ENCODE data around the gene APBB1. TPM values are rescaled to one million over a fixed set of nuclear protein-coding genes. Genes with fewer than 3 reads are reported as not detected.

The APBB1 gene
- total and polyA plus RNA-seq, 8 donors, result 30.7 to 47.1 (median 42.7) TPM

DNA sequence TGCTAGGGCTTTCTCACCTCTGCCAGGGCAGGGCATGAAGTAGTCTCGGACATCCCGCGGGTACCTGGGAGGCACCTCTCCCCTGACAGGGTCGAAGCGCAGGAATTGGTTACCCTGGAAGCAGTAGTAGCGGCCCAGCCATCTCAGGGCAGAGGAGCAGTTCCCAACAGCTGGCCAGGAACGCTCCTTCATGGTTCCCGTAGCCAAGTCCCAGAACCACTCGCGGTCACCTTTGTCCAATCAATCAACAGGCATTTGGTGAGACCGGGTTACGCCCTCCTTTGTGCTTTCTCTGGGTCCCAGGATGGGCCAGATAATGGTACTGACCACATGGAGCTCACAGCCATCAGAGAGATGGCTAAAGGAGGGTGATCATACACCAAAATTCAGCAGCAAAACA lies 18.5 kb upstream of the APBB1 start:
- DNase-seq, result no peak
- intact Hi-C loops (cut with DNase I), result loop anchor here in 1 of 2 donors (10.0 kb wide), 1 partner anchor 67 kb away; no protein-coding TSS in a partner anchor
- ATAC-seq, result no peak
- no peak overlapping the region for H3K27ac ChIP-seq
- TF ChIP-seq, protein P1, sequence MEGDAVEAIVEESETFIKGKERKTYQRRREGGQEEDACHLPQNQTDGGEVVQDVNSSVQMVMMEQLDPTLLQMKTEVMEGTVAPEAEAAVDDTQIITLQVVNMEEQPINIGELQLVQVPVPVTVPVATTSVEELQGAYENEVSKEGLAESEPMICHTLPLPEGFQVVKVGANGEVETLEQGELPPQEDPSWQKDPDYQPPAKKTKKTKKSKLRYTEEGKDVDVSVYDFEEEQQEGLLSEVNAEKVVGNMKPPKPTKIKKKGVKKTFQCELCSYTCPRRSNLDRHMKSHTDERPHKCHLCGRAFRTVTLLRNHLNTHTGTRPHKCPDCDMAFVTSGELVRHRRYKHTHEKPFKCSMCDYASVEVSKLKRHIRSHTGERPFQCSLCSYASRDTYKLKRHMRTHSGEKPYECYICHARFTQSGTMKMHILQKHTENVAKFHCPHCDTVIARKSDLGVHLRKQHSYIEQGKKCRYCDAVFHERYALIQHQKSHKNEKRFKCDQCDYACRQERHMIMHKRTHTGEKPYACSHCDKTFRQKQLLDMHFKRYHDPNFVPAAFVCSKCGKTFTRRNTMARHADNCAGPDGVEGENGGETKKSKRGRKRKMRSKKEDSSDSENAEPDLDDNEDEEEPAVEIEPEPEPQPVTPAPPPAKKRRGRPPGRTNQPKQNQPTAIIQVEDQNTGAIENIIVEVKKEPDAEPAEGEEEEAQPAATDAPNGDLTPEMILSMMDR (IDR thresholded peaks at IDR 0.05), result no peak
- H3K4me3 ChIP-seq, result no peak overlapping the region
- H3K9me3 ChIP-seq, result no peaks in the 10 kb centered on the region
- no peaks in the 10 kb centered on the region for H3K36me3 ChIP-seq
- no peaks in the 10 kb centered on the region for H3K4me1 ChIP-seq
- no peaks in the 10 kb centered on the region for H3K27me3 ChIP-seq

DNA sequence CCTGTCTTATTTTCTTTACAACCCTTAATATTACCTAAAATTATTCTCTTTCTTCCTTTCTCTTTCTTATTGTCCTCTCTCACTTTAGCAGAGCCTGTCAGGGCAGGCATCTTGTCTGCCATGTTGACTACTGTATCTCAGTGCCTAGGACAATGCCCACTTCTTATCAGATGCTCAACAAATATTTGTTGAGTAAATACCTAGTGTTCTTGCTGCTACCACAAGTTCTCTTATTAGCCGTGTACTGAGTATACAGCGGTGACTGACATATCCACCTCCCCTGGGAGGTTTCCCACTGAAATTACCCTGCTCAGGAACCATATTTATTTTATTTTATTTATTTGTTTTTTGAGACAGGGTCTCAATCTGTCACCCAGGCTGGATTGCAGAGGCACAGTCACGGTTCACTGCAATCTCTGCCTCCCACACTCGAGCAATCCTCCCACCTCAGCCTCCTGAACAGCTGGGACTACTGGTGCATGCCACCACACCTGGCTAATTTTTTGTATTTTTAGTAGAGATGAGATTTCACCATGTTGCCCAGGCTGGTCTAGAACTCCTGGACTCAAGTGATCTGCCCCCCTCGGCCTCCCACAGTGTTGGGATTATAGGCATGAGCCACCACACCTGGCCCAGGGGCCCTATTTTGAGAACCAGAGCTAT lies 15.2 kb upstream of the APBB1 start:
- Histone ChIP-seq H3K4me3 (no peak overlapping the region), H3K27ac (no peak overlapping the region), H3K9me3 (no peaks in the 10 kb centered on the region), H3K36me3 (no peaks in the 10 kb centered on the region), H3K4me1 (no peaks in the 10 kb centered on the region), H3K27me3 (no peaks in the 10 kb centered on the region)
- TF ChIP-seq, protein P1 (IDR thresholded peaks at IDR 0.05), result no peak
- intact Hi-C loops (cut with DNase I), result loop anchor here in 1 of 2 donors (10.0 kb wide), 1 partner anchor 71 kb away; no protein-coding TSS in a partner anchor
- DNase-seq, result no peak
- ATAC-seq, result no peak

DNA sequence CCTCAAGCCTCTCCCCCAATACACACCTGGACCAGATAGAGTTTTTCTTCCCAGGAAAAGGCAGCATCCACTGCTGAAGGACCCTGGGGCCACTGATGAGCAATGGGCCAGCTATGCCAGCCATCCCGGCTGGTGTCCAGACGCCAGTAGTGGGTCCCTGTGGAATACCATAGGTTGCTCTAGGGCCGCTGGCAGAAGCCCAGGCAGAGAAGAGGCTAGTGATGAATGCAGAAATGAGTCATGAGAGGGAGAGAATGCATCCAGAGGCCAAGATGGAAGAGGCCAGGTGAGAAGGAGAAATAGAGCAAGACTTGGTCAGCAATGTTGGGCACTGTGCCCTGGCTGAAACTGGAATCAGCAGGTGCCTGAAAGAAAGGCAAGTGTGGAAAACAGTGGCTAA lies 13.0 kb upstream of the APBB1 start:
- DNase-seq (no peak), ATAC-seq (no peak)
- intact Hi-C loops (cut with DNase I), result loop anchor here in 1 of 2 donors (10.0 kb wide), 1 partner anchor 73 kb away; no protein-coding TSS in a partner anchor
- no peak overlapping the region for H3K4me3 ChIP-seq
- H3K4me1 ChIP-seq, result no peaks in the 10 kb centered on the region
- no peak overlapping the region for H3K27ac ChIP-seq
- no peaks in the 10 kb centered on the region for H3K36me3 ChIP-seq
- TF ChIP-seq, protein P1 (IDR thresholded peaks at IDR 0.05), result no peak
- H3K9me3 ChIP-seq, result no peaks in the 10 kb centered on the region
- H3K27me3 ChIP-seq, result no peaks in the 10 kb centered on the region

DNA sequence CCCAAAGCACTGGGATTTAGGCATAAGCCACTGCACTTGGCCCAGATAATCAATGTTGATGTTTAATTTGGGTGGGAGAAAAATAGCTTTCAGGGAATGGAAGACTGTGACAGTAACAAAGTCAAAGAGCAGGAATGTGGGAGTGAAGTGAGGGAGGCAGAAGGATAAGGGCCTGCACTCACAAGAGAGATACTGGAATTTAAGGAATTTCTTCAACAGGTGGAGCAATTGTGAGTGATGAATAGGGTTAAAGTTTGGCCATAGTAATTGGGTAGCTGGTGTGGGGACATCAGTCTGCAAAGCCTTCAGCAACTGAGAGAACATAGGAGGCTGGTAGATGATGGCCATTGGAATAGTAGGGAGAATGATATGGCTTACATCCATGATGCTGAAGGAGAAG lies 8.6 kb upstream of the APBB1 start:
- TF ChIP-seq, protein P1 (IDR thresholded peaks at IDR 0.05), result no peak

DNA sequence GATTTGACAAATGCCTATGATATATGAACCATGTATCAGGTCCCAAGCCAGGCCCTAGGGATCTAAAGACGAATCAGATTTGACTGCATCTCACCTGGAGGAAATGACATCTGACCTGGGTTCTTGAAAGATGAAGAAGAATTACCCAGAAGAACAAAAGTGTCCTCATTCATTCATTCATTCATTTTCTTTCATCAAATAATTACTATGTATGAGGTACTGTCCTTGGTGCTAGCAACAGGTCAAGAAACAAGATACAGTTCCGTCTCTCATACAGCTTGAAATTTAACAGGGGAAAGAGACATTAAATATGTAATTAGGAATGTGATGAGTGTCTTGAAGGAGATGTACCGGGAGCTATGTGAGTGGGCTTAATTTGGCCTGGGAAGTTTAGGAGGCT lies 1.8 kb upstream of the APBB1 start:
- ATAC-seq, result no peak
- Histone ChIP-seq H3K9me3 (no peaks in the 10 kb centered on the region), H3K4me3 (no peak overlapping the region), H3K36me3 (no peaks in the 10 kb centered on the region), H3K4me1 (peaks cover 6 to 20% of the 10 kb centered on the region in 2 donors), H3K27me3 (peaks cover 0 to 42% of the 10 kb centered on the region in 2 donors), H3K27ac (no peak overlapping the region)
- TF ChIP-seq, protein P1 (IDR thresholded peaks at IDR 0.05), result no peak
- intact Hi-C loops (cut with DNase I), result no loop called here
- no peak for DNase-seq

More for the DNA sequence above, 8.6 kb upstream of the APBB1 start:
- Histone ChIP-seq H3K27ac (no peak overlapping the region), H3K4me1 (no peaks in the 10 kb centered on the region), H3K27me3 (peaks cover 0 to 12% of the 10 kb centered on the region in 2 donors), H3K4me3 (no peak overlapping the region), H3K9me3 (no peaks in the 10 kb centered on the region), H3K36me3 (no peaks in the 10 kb centered on the region)
- intact Hi-C loops (cut with DNase I), result no loop called here
- no peak for ATAC-seq
- DNase-seq, result no peak
